HepG2 (cell line): ENCODE results near the gene RLF. TPM values are rescaled to one million over a fixed set of nuclear protein-coding genes. Genes with fewer than 3 reads are reported as not detected.

Experiments used
- CEBPG ChIP-seq: IDR thresholded peaks from 2 replicates; pipeline ENCODE4 v1.6.1; 2016
- DMAP1 ChIP-seq: IDR thresholded peaks from 2 replicates; pipeline ENCODE4 v1.6.1; 2016
- HOXA7 ChIP-seq: sonication (generic); formaldehyde crosslinking; IDR thresholded peaks from 2 replicates; pipeline ENCODE4 v1.8.1; 2022; ENCODE audit warnings: mild to moderate bottlenecking, missing genetic modification reagents, moderate library complexity
- JUNB ChIP-seq: sonication (generic); formaldehyde crosslinking; IDR thresholded peaks from 2 replicates; pipeline ENCODE4 v1.8.0; 2022; ENCODE audit warnings: missing genetic modification reagents, mild to moderate bottlenecking, borderline replicate concordance
- NFAT5 ChIP-seq: sonication (generic); formaldehyde crosslinking; IDR thresholded peaks from 2 replicates; pipeline ENCODE4 v1.4.0; 2020; ENCODE audit warnings: missing genetic modification reagents
- PAWR ChIP-seq: sonication (generic); formaldehyde crosslinking; IDR thresholded peaks from 2 replicates; pipeline ENCODE4 v1.4.0; 2020; ENCODE audit warnings: missing genetic modification reagents, mild to moderate bottlenecking, borderline replicate concordance
- ZNF18 ChIP-seq: sonication (generic); formaldehyde crosslinking; IDR thresholded peaks from 2 replicates; pipeline ENCODE4 v1.8.0; 2022; ENCODE audit warnings: mild to moderate bottlenecking, missing genetic modification reagents; ENCODE audit not compliant: insufficient replicate concordance
- polyA plus RNA-seq, 8 experiments: library from polyadenylated mRNA; depleted of rRNA in 3 of 8; stranded (reverse) in 7 of 8; unstranded in 1 of 8; fragments of >200 nt; fragmentation: Illumina TruSeq in 4 of 8; extraction: Trizol in 4 of 8; gene quantifications; 2 replicates each; pipeline versions ENCODE4 v1.2.1 to v1.2.3, GENCODE V29; 2011 to 2016; ENCODE audit warnings: low read depth in 4 of 8, missing spikeins in 1 of 8, mixed read lengths in 1 of 8; ENCODE audit not compliant: insufficient read depth in 1 of 8
- total RNA-seq, 5 experiments: library from RNA; depleted of rRNA; stranded (reverse); fragments of >200 nt; fragmentation: Illumina TruSeq; extraction: Trizol; gene quantifications; 2 replicates each; pipeline ENCODE4 v1.2.3, GENCODE V29; 2016; ENCODE audit warnings: low read depth in 1 of 5
- TF ChIP-seq, protein P1 (sequence below): sonication (generic); formaldehyde crosslinking; IDR thresholded peaks from one replicate; pipeline ENCODE4 v1.5.1; 2020; ENCODE audit warnings: mild to moderate bottlenecking, missing genetic modification reagents; ENCODE audit errors: not compliant biosample characterization

RLF gene
- total and polyA plus RNA-seq, 2 of the 13 experiments (the other 11 are each of a cell fraction or from before 2014, with no cell fraction given): 9.0 to 15.7 TPM

DNA sequence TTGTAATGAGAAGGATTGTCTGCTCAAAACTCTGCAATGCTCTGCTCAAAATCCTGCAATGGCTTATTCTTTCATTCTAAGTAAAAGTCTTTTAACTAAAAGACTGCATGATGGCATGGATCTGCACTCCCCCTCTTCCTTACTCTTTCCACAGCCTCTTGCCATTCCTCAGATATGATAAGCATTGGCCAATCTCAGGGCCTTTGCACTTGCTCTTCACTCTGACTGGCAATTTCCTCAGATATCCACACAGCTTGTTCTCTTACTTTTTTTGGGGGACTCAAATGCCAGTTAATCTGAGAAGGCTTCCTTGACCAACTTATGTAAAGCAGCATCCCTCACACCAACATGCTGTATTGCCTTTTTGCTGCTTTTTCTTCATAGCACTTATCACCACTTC lies 94.0 kb downstream of the RLF start (continued):
- TF ChIP-seq NFAT5 (CRISPR knock-in tag): no peak
- TF ChIP-seq HOXA7 (CRISPR knock-in tag): no peak
- TF ChIP-seq CEBPG (CRISPR knock-in tag): no peak
- no peak for TF ChIP-seq ZNF18 (CRISPR knock-in tag)
- TF ChIP-seq, protein P1, sequence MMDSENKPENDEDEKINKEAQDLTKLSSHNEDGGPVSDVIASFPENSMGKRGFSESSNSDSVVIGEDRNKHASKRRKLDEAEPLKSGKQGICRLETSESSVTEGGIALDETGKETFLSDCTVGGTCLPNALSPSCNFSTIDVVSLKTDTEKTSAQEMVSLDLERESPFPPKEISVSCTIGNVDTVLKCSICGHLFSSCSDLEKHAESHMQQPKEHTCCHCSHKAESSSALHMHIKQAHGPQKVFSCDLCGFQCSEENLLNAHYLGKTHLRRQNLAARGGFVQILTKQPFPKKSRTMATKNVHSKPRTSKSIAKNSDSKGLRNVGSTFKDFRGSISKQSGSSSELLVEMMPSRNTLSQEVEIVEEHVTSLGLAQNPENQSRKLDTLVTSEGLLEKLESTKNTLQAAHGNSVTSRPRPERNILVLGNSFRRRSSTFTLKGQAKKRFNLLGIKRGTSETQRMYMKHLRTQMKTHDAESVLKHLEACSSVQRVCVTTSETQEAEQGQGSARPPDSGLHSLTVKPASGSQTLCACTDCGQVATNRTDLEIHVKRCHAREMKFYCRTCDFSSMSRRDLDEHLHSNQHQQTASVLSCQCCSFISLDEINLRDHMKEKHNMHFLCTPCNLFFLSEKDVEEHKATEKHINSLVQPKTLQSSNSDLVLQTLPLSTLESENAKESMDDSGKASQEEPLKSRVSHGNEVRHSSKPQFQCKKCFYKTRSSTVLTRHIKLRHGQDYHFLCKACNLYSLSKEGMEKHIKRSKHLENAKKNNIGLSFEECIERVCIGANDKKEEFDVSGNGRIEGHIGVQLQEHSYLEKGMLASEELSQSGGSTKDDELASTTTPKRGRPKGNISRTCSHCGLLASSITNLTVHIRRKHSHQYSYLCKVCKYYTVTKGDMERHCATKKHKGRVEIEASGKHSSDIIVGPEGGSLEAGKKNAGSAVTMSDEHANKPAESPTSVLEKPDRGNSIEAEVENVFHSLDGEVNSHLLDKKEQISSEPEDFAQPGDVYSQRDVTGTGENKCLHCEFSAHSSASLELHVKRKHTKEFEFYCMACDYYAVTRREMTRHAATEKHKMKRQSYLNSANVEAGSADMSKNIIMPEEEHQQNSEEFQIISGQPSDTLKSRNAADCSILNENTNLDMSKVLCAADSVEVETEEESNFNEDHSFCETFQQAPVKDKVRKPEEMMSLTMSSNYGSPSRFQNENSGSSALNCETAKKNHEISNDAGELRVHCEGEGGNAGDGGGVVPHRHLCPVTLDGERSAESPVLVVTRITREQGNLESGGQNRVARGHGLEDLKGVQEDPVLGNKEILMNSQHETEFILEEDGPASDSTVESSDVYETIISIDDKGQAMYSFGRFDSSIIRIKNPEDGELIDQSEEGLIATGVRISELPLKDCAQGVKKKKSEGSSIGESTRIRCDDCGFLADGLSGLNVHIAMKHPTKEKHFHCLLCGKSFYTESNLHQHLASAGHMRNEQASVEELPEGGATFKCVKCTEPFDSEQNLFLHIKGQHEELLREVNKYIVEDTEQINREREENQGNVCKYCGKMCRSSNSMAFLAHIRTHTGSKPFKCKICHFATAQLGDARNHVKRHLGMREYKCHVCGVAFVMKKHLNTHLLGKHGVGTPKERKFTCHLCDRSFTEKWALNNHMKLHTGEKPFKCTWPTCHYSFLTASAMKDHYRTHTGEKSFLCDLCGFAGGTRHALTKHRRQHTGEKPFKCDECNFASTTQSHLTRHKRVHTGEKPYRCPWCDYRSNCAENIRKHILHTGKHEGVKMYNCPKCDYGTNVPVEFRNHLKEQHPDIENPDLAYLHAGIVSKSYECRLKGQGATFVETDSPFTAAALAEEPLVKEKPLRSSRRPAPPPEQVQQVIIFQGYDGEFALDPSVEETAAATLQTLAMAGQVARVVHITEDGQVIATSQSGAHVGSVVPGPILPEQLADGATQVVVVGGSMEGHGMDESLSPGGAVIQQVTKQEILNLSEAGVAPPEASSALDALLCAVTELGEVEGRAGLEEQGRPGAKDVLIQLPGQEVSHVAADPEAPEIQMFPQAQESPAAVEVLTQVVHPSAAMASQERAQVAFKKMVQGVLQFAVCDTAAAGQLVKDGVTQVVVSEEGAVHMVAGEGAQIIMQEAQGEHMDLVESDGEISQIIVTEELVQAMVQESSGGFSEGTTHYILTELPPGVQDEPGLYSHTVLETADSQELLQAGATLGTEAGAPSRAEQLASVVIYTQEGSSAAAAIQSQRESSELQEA: no peak
- TF ChIP-seq PAWR (CRISPR knock-in tag): no peak
- no peak for TF ChIP-seq DMAP1 (CRISPR knock-in tag)
- TF ChIP-seq JUNB (CRISPR knock-in tag): no peak
